EH (cell line): Measurements from ENCODE around the gene REG3A.

Experiments
- DNase-seq: peaks from one replicate; pipeline ENCODE4 v3.0.0-alpha.2; 2015; ENCODE audit warnings: low read depth

Gene REG3A

DNA sequence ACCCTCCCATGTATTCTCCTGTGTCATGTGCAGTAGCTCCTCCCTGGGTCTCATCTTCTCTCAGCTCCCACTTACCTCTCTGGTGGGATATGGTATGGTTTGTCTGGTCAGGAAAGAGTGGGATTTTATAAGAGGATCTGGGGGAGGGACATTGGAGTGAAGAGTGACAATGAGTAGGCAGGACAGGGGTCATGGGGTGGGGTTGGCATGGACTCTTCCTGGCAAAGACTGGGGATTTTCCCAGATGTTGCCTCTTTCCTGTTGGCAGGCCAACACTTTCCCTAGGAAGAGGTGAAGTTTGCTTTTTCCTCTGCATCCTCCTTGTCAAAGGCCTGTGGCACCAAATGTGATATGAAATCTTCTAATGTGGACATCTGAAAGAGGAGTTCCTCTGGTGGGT is at the start of gene REG3A:
Gene REG3A (minus strand): TSS at position 101 of the 400 bp plus-strand sequence. CDS start 348 bp downstream, outside the sequence.
- no peak for DNase-seq

DNA sequence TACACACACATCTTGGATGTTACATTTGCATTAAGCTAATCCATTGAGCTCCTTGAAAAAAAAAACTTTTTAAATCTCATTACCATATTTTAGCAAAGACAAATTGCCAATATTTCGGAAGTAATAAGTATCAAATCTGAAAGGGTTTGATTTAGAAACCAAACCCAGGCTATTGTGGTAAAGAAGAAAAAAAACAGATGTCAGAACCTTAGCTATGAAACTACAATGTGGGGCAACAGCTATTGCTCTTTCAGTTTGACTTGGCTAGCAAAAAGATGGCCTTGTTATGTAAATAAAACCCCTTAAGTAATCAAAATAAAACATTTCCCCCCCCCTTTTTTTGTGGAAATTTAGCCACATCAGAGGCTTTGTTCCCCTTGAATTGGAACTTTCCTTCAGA is 41.2 kb upstream of the REG3A start:
- no peak for DNase-seq

DNA sequence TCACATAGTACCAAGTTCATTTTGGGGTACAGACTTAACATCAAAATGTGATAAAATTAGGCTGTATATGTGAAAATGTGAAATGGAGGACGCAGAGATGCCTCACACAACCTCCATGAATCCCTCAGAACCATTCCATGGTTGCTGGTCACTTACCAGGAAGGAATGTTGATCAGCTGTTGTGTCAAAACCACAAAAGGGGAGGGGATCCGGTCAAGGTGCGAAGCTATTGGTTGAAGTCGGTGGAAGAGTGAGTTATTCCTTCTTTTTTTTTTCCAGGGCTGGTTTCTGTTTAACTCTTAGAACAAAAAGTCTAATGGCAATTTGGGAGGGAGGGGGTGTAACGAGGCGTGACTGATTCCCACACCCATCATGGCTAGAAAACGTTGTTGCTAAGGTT is 32.3 kb upstream of the REG3A start:
- DNase-seq = no peak

DNA sequence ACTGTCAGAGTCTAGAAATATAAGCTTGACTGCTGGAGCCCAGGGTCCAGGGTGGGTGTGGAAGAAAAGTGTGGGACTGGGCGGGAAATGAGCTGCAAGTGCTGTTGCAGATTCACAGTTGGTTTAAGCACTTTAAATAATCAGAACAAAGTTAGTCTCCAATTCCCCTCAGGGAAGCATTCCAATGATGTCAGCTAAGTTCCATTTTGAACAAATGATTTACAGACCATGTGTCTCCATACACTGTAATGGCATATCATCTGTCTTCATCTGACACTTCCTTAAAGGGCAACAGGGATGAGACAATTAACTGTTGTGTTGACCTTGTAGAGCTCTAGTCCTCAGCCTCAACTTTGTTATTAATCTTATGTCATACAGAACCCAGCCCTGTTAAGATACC is 31.5 kb upstream of the REG3A start:
- DNase-seq = no peak

DNA sequence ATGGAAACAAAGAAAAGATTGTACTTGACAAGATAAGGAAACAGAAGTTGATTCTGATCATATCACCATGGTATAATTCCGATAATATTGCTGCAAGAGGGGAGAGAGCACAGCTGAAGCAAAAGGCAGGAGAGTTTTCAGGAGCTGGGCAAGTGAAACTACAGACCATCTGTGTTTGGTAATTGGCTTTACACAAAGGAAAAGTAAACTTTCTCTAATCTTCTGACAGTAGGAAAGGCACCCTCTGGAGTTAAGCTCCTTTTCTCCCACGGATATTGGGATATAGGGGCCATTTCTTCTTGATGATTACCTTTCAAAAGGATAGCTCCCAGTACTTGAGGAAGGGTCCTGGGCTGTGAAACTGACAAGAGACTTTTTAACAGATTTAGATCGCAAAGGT is 29.9 kb upstream of the REG3A start:
- no peak for DNase-seq

DNA sequence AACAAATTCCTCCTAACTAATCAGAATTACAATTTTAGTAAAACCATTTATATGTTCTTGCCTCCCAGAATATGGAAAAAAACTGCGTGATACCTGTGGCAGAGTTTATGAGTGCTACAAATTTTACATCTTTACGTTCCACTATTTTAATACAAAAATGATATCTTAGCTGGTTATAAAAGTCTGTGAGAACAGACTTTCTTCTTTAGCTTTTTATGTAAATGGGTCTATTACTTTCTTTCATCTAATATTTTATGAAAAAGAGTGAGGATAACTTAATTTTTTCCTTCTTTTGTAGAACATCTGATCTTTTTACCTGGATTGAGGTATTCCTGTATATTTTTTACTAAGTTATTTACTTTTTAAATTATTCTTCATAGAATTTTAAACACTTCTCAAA is 22.1 kb upstream of the REG3A start:
- DNase-seq = no peak

DNA sequence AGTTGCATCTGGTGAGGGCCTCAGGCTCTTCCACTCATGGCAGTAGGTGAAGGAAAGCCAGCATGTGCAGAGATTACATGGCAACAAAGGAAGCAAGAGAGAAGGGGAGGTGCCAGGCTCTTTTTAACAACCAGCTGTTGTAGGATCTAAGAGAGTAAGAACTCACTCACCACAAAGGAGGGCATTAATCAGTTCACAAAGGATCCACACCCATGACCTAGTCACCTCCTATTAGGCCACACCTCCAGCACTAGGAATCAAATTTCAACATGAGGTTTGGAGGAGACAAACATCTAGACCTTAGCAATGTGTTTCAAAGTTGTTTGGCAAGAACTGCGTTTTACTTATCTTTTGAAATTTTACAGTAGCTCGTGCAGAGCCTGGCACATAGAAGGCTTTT is 20.5 kb upstream of the REG3A start:
- DNase-seq = no peak

DNA sequence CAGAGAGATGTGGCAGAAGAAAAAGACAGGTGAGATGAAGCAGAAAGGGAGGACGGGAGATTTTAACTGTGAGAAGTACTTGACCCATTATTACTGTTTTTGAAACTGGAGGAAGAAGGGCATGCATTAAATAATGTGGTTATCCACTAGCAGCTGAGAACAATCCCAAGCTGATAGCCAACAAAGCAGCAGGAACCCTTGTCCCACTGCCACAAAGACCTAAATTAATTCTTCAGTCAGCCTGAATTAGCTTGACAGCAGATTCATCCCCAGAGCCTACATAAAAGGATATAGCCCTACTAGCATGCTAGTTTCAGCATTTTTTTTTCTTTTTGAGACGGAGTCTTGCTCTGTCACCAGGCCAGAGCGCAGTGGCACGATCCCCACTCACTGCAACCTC is 19.5 kb upstream of the REG3A start:
- no peak for DNase-seq

DNA sequence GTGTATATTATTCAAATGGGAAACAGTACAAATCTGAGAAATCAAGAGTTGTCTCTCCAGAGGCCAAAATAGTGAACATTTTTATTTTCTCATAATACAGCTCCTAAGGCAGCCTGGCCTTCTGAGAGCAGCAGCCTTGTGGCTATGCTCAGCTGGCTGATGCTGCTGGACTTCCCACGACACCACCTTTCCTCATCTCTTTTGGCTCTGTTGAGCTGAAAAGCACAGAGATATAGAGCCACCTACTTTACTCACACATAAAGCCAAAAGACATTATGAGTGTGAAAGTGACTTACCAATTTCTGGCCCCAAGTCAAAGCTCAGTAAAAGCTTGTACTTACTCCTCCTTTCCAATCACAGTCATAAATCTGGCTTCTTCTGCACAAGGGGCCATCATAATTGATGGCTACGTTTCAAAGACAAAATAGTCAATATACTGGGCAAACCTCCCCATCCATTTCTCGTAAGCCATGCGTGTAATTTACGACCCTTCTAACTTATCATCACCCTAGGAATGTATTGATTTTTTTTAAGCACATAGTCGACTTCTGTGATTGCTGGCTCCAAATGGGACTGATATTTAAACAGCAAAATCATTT is 18.6 kb upstream of the REG3A start:
- no peak for DNase-seq

DNA sequence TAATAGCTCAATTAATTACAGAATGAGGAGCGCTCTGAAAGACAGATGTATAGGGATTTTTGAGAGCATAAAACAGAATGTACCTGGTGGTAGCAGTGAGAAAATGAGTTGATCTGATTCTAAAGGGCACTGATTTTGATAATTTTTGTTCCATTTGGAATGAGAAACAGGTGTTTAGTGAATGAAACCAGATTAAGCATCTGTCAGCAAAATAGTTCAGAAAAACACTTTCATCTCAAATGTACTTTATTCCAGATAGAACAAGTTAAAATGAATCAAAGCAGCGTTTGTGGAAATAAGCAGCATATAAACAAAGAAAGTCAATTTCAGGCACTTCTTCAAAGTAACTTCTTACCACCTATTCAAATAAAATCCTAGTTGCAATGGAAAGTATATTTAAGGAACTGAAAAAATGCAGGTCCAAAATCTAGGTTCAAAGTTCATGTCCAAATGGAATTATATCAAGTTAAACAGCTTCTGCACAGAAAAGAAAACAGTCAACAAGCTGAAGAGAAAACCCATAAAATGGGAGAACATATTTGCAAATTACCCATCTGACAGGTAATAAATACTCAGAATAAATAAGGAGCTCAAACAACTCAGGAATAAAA is 11.9 kb upstream of the REG3A start:
- no peak for DNase-seq

DNA sequence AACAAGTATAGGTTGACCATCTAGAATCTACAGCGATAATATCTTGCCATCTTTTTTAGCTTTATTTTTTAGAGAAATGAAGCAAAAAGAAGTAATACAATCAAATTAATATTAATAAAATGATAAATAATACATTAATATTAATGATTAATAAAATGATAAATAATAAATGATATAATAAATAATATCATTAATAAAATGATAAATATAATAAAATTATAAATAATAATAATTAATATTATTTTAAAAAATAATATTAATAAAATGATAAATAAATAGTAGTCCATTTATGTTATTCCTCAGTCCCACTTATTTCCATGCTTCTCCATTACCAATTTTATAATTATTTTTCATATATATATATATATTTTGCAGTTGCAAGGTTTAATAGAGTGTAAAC is 3.2 kb upstream of the REG3A start:
- no peak for DNase-seq

DNA sequence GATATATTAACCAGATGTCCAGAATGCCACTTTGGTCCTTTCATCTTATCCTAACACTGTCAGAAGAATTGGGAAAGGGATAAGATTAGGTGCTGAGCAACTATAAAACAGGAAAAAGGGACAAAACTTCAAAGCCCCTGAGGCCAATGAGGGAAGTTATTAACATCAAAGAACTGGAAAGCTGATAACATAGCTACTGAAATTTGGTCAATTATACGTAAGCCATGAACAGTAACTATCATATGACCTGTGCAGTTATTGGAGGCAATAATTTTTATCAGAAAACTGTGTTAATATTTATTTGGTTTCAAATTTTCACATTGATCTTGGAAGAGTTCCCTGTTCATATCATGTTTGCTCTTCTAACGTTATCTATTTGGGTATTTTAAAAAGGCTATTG is 2.6 kb upstream of the REG3A start:
- DNase-seq = no peak

DNA sequence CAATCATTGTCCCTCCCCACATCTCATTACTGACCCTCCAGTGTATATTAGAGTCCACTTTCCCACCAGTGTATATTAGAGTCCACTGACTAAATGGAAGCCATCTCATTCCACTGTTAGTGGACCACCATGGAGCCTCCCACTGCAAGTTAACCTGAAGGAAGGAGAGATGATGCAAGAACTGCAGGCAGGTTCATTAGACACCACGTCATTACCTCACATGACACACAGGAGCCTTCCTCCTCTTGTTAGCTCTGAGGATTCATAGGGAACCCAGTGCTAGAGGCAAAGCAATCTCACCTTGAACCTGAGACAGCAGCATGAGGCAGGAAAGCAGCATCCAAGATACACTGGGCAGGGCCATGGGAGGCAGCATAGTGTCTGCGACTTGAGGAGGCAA is 523 bp downstream of the REG3A start:
- no peak for DNase-seq

DNA sequence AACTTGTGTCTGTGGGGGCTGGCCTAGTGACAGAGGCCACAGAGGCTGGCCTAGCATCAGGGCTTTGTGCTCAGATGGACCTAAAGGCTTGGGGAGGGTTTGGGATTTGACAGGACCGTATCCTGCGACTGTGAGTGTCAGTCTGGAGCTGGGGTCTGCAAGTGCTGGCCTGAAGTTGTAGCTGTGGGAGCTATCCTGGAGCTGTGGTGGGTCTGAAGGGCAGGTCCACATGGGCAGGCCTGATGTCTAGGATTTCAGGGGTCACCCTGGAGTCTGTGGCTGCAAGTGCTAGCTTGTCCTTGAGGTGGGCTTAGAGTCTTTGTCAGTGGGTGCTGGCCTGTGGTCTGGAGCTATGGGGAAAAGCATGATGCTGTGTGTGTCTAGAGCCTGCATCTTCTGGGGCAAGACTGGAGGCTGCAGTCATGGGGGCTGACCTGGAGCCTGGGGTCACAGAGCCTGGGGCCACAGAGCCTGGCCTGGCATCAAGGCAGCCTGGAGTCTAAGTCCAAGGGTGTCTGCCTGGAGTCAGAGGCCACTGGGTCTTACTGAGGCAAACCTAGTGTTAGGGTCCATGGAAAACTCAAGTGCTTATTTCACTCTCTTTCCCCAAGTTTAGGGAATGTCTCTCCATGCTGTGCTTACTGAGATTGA is 3.6 kb downstream of the REG3A start:
- no peak for DNase-seq

DNA sequence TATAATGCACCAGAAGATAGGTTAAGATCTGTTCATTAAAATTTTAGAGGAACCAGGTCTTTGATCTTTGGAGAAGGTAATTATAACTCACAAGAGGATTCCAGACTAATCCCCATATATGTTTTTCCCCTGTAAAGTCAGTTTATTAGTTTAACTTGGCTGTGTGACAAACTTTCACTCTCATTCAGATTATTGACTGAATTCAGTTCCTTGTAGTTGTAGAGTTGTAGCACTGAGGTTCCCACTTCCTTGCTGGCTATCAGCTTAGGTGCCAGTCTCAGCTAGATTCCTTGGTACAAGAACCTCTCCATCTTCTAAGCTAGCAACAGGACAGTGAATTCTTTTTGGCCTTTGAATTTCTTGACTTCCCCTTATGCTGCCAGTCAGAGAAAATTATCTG is 20.1 kb downstream of the REG3A start:
- DNase-seq = no peak

DNA sequence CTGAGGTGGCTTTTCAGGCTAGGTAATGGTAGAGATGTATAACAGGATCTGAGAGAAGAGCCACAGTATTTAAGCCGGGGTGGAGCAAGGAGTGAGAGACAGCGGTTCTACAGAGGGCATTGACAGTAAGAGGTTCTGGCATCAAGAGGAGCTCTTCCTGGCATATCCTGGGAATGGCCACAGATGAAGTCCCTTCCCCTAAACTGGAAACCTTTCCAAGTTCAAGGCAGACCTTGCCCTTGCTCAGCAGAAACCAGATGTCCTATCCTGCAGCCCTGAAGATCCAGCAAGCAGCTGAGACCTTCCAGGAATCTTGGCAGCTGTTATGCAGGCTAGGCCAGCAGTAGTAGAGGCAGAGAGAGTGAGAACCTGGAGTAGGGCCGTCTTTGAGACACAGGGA is 21.2 kb downstream of the REG3A start:
- no peak for DNase-seq

DNA sequence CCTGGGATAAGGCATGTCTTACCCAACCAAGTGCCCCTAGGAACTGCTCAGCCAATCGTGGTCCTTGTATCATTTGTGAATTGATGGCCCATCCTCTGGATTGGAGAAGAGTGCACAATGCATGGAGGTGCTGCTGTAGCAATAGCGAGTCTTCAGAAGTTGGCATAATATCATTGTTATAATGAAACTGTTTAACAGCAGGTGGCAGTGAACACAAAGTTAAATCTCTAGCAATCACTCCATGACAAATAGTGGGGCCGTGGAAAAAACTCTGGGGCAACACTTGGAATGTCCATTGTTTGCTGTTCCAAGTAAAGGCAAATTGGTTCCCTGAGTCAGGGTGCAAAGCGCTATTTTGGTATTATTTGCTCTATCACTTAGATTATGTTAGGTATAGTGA is 27.9 kb downstream of the REG3A start:
- DNase-seq = no peak

DNA sequence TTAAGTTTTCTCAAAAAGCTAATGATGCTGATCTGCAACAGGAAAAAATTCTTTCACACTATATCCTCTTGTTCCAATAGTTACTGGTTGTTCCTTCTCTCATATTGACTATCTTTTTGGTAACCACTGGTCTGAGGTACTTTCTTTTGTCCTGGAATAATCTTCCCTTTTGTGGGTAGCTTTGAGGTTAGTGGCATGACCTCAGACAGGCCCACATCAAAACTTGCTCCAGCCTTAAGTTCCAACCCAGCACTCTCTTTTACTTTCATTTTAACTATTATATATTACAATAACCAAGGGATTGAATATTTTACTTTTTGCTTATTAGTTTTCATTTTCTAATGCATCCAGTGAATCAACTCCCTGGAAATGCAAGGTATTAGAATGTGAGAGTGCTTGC is 29.7 kb downstream of the REG3A start:
- DNase-seq = no peak

DNA sequence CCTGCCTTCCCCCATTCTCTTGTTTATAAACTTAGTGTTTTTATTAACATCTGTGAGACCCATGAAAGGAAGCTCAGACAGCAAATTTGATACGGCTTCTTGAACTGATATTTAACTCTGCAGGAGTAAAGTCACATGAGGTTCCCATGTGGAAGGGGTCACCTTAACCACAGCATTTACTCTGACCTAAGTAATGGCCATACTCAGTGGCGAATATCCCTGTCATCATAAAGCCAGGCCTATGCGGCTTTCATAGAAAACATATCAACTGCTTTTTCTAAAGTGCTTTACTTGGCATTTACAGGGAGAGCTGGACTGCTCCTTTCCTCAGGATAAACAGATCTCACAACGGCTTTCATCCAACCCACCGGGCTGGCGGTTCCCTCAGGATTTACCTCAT is 30.3 kb downstream of the REG3A start:
- no peak for DNase-seq

DNA sequence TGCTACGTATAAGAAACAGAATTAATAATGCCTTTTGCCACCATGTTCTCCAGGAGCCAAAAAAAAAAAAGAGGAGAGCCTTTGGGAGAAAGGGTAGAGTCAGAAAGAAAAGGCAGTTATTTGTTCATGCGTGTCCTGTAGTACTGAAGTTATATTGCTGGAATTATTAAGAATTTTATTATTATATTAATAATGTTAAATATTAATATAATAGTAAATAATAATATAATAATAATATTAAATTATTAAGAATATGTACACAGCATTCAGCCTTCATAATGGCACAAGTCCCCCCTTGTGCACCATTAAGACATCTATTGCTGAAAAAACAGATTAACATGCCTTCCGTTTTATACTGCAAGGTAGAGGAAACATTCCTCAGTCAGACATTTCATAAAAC is 31.1 kb downstream of the REG3A start:
- no peak for DNase-seq

DNA sequence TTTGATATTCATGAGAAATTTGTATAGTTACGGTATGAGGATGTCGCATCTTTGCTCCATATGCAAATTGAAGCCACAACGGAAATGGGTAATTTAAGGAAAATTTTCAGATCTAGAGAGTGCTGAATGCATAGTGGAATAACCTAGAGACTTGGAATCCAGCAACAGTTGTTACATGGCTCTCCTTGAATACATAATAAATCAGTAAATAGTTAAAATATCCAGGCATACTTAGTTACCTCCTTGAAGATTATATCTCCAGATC is 33.9 kb downstream of the REG3A start:
- DNase-seq = no peak

DNA sequence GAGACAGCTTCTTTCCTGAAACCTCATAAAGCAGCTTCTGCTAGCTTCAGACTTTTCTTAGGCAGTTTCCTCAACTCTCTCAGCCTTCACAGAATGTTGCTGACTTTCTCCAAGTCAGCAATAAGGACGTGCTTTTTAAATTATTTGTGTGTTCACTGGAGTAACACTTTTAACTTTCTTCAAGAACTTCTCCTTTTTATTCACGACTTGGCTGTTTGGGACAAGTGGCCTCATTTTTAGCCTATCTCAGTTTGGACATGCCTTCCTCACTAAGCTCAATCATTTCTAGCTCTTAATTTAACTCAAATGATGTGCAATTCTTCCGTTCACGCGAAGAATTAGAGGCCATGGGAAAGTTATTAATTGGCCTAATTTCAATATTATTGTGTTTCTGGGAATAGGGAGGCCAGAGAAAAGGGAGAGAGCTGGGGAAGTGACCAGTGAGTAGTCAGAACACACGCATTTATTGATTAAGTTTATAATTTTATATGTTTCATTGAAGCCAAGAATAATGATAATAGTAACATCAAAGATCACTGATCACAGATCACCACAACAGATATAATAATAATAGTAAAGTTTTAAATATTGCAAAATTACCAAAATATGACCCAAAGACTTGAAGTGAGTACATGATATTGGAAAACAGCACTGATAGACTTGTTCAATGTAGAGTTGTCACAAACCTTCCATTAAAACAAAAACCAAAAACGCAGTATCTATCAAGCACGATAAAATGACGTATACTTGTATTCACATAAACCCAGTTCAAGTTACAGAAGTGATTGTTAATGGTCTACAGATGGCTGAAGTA is 34.4 kb downstream of the REG3A start:
- no peak for DNase-seq

DNA sequence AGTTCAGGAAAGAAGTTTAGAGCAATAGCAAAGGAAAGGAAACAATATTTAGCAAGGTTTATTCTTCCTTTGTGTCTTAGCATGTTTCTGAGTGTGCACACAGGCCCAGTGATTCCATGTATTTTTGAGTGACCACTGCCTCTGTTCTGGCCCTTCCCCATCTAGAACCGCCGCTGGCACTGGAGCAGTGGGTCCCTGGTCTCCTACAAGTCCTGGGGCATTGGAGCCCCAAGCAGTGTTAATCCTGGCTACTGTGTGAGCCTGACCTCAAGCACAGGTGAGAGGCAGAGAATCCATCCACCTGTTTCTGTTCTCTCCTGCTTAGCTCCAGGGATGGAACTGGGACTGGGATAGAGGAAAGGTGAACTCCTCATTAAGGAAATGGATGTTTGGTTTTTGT is 36.9 kb downstream of the REG3A start:
- DNase-seq = no peak
